Activated T-helper 1 cell treated with anti-CD3 and anti-CD28 coated beads, Interleukin-12 subunit alpha, Interleukin-12 subunit beta, Interleukin-2, Interleukin-4 antibody, amounts not matched to agents 30 ng/mL and 10 ng/mL and 1 ng/mL, durations not matched to agents 14 hours and 24 hours and 36 hours (primary cell): ENCODE data around the gene GALNT18. TPM values are rescaled to one million over a fixed set of nuclear protein-coding genes. Genes with fewer than 3 reads are reported as not detected.

Experiments used
- DNase-seq: peaks from one replicate; pipeline ENCODE4 v3.0.0; 2021; ENCODE audit warnings: low spot score
- H3K27ac Mint-ChIP-seq: one replicate; pipeline ENCODE4 v1.8.0; 2021; ENCODE audit warnings: mild to moderate bottlenecking, mixed read lengths
- H3K27me3 Mint-ChIP-seq: one replicate; pipeline ENCODE4 v1.8.0; 2022; ENCODE audit warnings: mild to moderate bottlenecking, moderate library complexity, mixed read lengths; ENCODE audit not compliant: insufficient read depth
- H3K36me3 Mint-ChIP-seq: one replicate; pipeline ENCODE4 v1.8.0; 2021; ENCODE audit warnings: low read depth, mixed read lengths
- H3K4me1 Mint-ChIP-seq: one replicate; pipeline ENCODE4 v1.8.0; 2021; ENCODE audit warnings: low read depth, mixed read lengths
- H3K4me3 Mint-ChIP-seq: one replicate; pipeline ENCODE4 v1.8.0; 2021; ENCODE audit warnings: mild to moderate bottlenecking, moderate library complexity, mixed read lengths
- H3K9me3 Mint-ChIP-seq: one replicate; pipeline ENCODE4 v1.8.0; 2021; ENCODE audit warnings: mixed read lengths
- intact Hi-C: fragments of 100-400 bp; cut with micrococcal nuclease; formaldehyde crosslinking; loops from one replicate; pipeline ENCODE4 v1.15.1; 2024
- total RNA-seq: library from RNA; stranded (reverse); gene quantifications from 2 replicates; pipeline ENCODE4 v1.2.3, GENCODE V29; 2022

Gene GALNT18
- total RNA-seq, 1 donor from 2014 or later, result 5.3 TPM

DNA sequence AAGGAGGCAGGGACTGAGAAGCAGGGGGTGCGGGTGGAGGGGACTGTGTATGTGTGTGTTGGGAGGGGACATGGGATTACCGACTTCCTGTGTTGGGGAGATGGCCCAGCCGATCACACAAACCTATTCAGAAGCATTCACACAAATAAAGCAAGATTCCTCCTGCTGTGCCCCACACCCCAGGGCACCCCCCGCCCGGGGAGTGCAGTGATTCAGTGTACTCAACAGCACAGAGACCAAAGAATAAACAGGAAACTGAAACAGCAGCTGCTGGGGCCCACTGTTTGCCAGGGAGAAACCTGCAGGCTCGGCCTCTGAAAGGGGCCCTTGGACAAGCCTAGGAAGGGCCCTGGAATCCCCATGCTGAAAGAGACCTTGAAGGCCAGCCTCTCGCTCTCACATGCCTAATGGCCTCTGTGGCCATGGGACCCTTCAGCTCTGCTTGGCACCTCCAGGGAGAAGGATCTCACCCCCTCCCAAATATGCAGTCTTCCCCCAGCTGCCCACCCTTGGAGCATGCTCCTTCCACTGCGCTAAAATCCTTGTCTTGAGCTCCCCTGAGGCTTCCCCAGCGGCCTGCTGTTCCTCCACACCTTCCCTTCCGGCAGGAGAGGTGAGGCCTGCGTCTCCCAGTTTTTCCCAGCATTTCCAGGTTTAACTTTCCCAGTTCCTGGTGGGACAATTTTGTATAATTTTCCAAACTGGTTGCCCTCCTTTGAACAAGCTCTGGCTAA is 341.7 kb downstream of the GALNT18 start:
- H3K4me1 Mint-ChIP-seq, result no peaks in the 10 kb centered on the region
- H3K27me3 Mint-ChIP-seq, result peaks cover 2% of the 10 kb centered on the region
- H3K9me3 Mint-ChIP-seq, result no peaks in the 10 kb centered on the region
- no peak overlapping the region for H3K4me3 Mint-ChIP-seq
- no peak overlapping the region for H3K27ac Mint-ChIP-seq
- no peaks in the 10 kb centered on the region for H3K36me3 Mint-ChIP-seq
- intact Hi-C loops, result no loop called here
- DNase-seq, result no peak

DNA sequence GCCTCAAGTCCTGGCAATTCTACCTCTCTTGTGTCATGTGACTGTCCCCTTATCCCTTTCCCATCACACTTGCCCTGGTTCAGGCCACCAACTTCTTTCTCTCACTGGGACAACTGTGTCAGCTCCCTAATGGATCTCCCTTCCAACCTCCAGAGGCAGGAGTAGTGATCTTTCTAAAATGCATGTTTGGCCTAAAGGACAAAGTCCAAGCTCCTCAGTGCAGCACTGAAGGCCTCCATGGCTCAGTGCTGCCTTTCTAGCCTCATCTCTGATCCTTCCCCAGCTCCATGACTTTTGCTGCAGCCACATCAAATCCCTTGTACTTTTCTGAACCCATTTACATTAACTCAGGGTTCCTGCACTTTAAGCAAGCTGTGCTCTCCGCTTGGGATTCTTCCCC is 349.6 kb downstream of the GALNT18 start:
- intact Hi-C loops, result no loop called here
- DNase-seq, result no peak
- Mint-ChIP-seq H3K27ac (no peak overlapping the region), H3K4me3 (no peak overlapping the region), H3K36me3 (no peaks in the 10 kb centered on the region), H3K27me3 (peaks cover 2% of the 10 kb centered on the region), H3K4me1 (no peaks in the 10 kb centered on the region), H3K9me3 (no peaks in the 10 kb centered on the region)

DNA sequence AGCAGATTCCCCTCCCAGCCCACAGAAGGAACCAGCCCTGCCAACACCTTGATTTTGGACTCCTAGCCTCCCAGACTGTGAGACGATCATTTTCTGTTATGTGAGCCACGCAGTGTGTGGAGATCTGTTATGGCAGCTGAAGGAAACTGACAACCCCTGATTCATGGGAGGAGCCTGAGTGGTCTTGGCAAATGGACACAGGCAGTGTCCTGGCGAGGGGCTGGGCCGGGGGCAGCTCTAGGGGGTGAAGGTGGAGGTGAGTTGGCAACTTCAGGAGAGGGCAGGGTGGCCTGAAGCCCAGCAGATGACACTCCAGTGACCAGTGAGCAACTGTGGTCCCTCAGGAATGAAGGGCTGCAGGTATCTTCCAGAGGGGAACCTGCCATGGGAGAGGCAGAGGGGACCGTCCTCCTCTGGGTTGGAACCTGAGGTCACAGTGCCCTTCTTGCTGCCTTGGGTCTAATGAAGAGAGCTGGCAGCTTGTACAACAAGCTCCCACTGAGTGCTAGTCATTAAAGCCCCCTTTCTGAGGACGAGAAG is 351.5 kb downstream of the GALNT18 start:
- H3K4me3 Mint-ChIP-seq, result no peak overlapping the region
- no peaks in the 10 kb centered on the region for H3K9me3 Mint-ChIP-seq
- H3K27me3 Mint-ChIP-seq, result no peaks in the 10 kb centered on the region
- H3K36me3 Mint-ChIP-seq, result no peaks in the 10 kb centered on the region
- no peak overlapping the region for H3K27ac Mint-ChIP-seq
- intact Hi-C loops, result no loop called here
- no peaks in the 10 kb centered on the region for H3K4me1 Mint-ChIP-seq
- DNase-seq, result no peak

DNA sequence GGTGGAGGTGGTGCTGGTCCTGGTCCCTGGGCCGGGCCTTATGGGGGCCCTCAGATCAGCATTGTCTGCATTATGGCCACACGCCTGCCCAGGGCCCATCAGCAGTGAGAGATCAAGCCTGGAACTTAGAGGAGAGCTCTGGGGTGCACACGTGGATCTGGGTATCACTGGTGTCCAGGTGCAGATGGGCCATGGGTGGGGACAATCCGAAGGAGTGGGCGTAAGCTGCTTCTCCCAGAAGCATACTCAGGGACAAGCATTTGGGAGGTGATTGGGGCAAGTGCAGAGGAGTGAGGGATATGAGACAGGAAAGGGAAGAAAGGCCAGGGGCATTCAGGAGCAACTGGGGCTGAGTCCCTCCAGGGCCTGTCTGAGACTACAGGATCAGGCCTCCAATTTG is 353.1 kb downstream of the GALNT18 start:
- Mint-ChIP-seq H3K4me3 (no peak overlapping the region), H3K27ac (no peak overlapping the region), H3K4me1 (no peaks in the 10 kb centered on the region), H3K9me3 (no peaks in the 10 kb centered on the region), H3K27me3 (no peaks in the 10 kb centered on the region), H3K36me3 (no peaks in the 10 kb centered on the region)
- no peak for DNase-seq
- intact Hi-C loops, result no loop called here

DNA sequence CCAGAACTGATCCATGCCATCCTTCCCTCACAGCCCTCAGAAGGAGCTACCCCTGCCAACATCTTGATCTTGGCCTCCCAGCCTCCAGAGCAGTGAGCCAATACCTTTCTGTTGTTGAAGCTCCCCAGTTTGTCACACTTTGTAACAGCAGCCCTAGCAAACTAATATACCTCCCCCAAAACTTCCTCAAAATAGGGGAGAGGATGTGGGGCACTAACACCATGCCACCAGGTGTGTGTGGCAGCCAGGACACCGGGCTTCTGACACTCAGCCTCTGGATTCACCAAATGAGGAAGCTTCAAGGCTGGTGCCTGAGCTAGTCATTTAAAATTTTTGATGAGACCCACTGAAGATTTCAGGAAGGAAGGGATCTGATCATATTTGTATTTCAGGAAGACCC is 353.7 kb downstream of the GALNT18 start:
- Mint-ChIP-seq H3K36me3 (no peaks in the 10 kb centered on the region), H3K9me3 (no peaks in the 10 kb centered on the region), H3K4me1 (no peaks in the 10 kb centered on the region), H3K4me3 (no peak overlapping the region), H3K27me3 (peaks cover 2% of the 10 kb centered on the region), H3K27ac (no peak overlapping the region)
- no peak for DNase-seq
- intact Hi-C loops, result no loop called here

DNA sequence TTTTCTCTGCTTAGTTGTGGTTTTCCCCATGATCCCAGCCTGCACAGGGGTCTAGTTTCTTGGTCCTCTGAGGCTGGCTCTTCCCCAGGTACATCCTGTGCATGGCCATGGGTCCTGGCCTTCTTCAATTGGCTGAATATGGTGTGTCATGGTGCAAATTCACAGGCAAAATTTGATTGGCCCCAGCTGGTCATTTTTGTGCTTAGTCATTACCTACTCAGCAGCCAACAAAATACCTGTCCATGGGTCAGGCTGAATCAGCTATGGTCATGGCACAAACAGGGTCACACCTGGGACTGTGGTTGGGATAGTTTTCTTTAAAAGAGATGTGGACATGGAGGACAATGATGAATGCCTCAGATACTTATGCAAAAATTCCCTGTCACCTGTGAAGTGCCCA is 354.5 kb downstream of the GALNT18 start:
- no peaks in the 10 kb centered on the region for H3K36me3 Mint-ChIP-seq
- no peak overlapping the region for H3K27ac Mint-ChIP-seq
- no peak overlapping the region for H3K4me3 Mint-ChIP-seq
- intact Hi-C loops, result loop anchor here (2.0 kb wide), 1 partner anchor 335 kb away; no protein-coding TSS in a partner anchor
- peaks cover 2% of the 10 kb centered on the region for H3K27me3 Mint-ChIP-seq
- H3K9me3 Mint-ChIP-seq, result no peaks in the 10 kb centered on the region
- no peaks in the 10 kb centered on the region for H3K4me1 Mint-ChIP-seq
- no peak for DNase-seq

DNA sequence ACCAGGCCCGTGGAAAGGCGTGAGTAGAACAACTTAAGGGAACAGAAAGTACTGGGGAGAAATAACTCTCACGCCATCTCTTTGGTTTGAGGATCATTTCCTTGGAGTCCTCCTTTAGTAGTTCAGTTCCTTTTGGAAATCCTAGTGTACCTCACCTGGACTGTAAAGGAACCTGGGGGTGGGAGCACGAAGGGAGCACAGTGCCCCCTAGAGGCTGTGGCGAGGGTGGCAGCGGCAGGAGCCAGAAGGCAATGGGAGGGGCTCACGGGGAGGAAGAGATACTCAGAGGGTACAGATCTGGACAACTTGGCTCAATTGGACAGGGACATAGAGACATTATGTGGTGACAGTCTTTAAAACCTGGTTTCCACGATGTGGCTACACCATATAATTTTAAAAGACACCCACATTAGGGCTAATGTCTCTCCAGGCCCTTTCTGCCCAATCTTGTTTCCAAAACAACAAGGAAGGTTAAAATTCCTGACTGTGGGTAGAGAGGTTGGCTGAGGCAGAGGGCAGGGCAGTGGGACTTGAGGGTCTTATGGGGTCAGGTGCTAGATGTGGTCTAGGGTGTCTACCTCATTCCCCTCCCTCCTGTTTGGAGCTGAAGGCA is 355.7 kb downstream of the GALNT18 start:
- H3K27me3 Mint-ChIP-seq, result peaks cover 2% of the 10 kb centered on the region
- H3K4me3 Mint-ChIP-seq, result no peak overlapping the region
- DNase-seq, result peak; percentile 45
- H3K27ac Mint-ChIP-seq, result no peak overlapping the region
- H3K9me3 Mint-ChIP-seq, result no peaks in the 10 kb centered on the region
- intact Hi-C loops, result loop anchor here (1.0 to 2.0 kb wide), 3 partner anchors 229 to 333 kb away; no protein-coding TSS in a partner anchor
- H3K36me3 Mint-ChIP-seq, result no peaks in the 10 kb centered on the region
- H3K4me1 Mint-ChIP-seq, result no peaks in the 10 kb centered on the region

DNA sequence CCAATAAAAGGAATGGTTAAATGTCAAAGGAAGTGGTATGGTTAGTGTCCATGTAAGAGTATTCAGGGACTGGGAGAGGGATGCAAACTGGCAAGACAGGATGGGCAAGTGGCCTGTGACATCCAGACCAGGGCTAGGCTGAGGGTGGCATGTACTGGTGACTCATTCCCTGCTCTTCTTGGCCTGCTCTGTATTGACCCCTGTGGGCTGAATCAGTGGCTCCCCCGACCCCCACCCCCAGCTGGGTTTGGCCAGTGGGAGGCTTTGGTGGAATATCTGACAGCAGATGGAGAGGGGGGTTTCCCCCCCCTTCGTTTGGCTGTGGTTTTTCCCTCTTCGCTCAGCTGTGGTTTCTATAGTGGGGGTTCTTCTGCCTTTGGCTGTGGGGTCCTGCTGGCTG is 356.5 kb downstream of the GALNT18 start:
- intact Hi-C loops, result no loop called here
- no peak for DNase-seq
- Mint-ChIP-seq H3K9me3 (no peaks in the 10 kb centered on the region), H3K36me3 (no peaks in the 10 kb centered on the region), H3K4me1 (no peaks in the 10 kb centered on the region), H3K27ac (no peak overlapping the region), H3K27me3 (peaks cover 2% of the 10 kb centered on the region), H3K4me3 (no peak overlapping the region)

DNA sequence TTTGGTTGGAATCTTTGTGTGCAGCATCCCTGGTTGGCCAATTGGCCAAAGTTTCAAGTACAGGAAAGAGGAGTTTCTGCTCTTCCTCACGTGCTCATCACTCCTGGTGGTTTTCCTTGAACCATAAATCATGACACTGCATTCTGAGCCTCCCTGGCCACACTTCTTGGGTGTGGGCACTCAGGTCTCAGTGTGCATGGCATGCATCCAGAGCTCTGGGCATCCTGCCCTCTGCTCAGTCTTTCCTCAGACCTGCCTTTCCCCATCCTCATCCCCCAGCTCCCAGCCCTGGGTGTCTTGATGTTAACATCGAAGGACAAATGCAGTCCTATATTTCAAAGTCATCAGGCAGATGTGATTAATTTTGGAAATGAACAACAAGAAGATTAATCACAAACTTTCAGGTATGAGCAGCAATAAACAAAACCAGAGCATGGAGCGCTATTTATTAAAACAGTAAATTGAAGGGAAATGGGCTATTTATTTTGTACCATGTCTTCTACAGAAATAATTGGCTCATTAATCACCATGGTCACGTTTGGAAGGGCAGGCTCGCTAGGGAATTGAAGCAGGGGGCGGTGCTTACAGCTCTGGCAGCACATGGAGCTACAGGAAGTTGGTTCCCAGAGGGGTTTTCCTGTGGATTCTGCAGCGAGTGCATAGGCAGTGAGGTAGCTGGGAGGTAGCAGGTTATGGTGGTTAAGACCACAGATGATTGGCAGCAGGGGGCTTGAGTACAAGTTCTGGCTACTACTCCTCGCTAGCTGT is 358.4 kb downstream of the GALNT18 start:
- H3K4me1 Mint-ChIP-seq, result no peaks in the 10 kb centered on the region
- H3K36me3 Mint-ChIP-seq, result no peaks in the 10 kb centered on the region
- no peaks in the 10 kb centered on the region for H3K9me3 Mint-ChIP-seq
- intact Hi-C loops, result no loop called here
- H3K27ac Mint-ChIP-seq, result no peak overlapping the region
- DNase-seq, result no peak
- H3K27me3 Mint-ChIP-seq, result peaks cover 2% of the 10 kb centered on the region
- H3K4me3 Mint-ChIP-seq, result no peak overlapping the region

DNA sequence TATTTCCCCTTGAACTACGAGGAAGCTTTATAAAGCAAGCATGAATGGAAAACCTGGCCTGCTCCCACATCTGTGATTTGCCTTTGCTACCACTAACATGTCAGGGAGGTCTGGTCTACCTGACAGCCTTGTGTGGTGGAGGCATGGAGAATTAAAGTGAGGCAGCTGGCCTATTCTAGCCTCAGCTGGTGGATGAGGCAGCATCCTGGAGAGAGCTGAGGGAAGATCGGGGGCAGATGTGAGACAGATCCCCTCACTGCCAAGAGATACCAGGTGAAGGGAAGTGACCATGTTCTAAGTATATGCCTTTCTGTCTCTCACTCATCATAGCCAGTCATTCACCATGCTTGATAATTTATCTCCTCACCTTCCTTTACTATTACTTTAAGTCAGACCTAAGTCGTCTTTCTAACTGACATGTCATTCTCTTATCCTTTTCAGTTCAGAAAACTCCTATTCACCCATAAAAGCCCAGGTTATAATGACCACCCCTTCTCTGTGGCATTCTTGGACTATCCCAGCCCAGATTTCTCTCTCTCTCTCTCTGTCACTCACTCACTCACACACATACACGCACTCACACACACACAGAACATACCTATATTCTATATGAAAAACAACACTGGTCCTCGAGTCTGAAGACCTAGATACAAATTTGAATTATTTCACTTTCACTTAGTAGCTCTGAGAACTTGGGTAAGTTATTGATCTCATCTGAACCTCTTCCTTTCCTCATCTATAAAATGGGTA is 359.5 kb downstream of the GALNT18 start:
- DNase-seq, result no peak
- no peak overlapping the region for H3K27ac Mint-ChIP-seq
- H3K4me1 Mint-ChIP-seq, result no peaks in the 10 kb centered on the region
- H3K9me3 Mint-ChIP-seq, result no peaks in the 10 kb centered on the region
- H3K36me3 Mint-ChIP-seq, result no peaks in the 10 kb centered on the region
- H3K27me3 Mint-ChIP-seq, result peaks cover 2% of the 10 kb centered on the region
- intact Hi-C loops, result no loop called here
- H3K4me3 Mint-ChIP-seq, result no peak overlapping the region

DNA sequence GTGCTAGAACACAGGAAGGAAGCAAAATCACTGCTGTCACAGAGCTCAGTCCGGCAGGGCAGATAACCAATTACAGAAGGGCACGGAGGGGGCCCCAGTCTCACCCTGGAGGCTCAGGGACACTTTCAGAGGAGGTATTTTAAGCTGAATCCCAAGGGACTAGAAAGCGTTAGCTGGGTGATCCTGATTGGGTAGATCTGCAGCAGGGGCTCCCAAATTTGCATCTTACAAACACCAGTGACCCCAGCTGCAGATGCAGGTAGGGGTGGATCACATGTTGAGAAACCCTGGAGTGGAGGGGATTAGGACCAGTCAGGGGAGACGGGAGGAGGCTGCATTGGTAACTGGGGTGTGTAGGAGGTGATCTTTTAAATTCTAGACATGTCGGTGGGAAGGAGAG is 360.2 kb downstream of the GALNT18 start:
- no peak overlapping the region for H3K4me3 Mint-ChIP-seq

DNA sequence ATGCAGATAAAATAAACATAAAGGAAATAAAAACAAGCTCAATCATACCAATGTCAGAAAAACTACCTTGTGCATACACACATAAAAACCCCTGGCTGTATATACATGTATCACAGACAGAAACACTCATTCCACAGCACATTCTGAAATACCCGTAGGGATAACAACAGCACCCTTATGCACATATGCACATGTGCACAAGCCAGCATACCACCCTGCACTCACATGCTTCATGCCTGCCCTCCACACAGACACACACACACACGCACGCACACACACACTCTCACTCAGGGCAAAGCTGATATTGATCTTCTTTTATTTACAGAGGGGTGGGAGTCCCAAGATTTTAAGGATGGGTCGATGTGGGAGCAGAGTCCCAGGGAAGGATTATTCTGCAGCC is 360.9 kb downstream of the GALNT18 start:
- no peak overlapping the region for H3K4me3 Mint-ChIP-seq
- no peaks in the 10 kb centered on the region for H3K9me3 Mint-ChIP-seq
- intact Hi-C loops, result no loop called here
- H3K27ac Mint-ChIP-seq, result no peak overlapping the region
- no peak for DNase-seq
- no peaks in the 10 kb centered on the region for H3K4me1 Mint-ChIP-seq
- H3K36me3 Mint-ChIP-seq, result no peaks in the 10 kb centered on the region
- peaks cover 3% of the 10 kb centered on the region for H3K27me3 Mint-ChIP-seq

More for the DNA sequence above, 360.2 kb downstream of the GALNT18 start:
- DNase-seq, result no peak
- H3K9me3 Mint-ChIP-seq, result no peaks in the 10 kb centered on the region
- H3K36me3 Mint-ChIP-seq, result no peaks in the 10 kb centered on the region
- intact Hi-C loops, result no loop called here
- peaks cover 3% of the 10 kb centered on the region for H3K27me3 Mint-ChIP-seq
- H3K27ac Mint-ChIP-seq, result no peak overlapping the region
- H3K4me1 Mint-ChIP-seq, result no peaks in the 10 kb centered on the region
